Epidermal melanocyte (primary cell): ENCODE data around the gene TIMM13.
"Not testable (repeated sequence)": the region's sequence is repeated elsewhere in the genome, so short reads cannot be mapped to it uniquely, and the experiment has no call there.

Experiments
- DNase-seq: peaks from one replicate; pipeline ENCODE4 v3.0.0; 2011; ENCODE audit warnings: low spot score; ENCODE audit not compliant: insufficient read length

Gene TIMM13

DNA sequence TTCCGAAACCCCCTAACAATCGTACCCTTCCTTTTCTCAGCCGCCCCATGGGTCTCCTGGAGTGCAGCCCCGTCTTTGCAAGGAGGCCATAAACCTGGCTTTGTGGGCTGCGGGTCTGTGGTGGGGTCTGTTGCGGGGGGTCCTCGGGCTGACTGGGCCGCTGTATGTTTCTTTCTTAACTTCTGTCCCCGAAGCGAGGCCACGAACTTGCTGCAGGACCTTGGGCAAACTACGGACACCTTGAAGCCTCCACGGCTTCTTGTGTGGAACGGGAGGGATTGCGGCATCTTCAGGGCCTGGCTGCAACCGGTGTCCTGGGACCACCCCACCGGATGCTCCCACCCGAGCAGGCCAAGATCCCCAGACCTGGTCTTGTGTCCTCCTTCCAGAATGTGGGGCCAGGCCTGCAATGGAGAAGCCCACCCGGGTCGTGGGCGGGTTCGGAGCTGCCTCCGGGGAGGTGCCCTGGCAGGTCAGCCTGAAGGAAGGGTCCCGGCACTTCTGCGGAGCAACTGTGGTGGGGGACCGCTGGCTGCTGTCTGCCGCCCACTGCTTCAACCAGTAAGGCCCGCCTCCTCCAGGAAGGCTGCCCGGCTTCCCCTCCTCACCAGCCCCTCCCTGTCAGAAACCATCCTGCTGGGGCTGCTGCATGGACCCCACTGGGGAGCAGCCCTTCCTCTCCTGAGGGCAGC lies 12.0 kb downstream of the TIMM13 start:
- DNase-seq = peak; percentile 3

DNA sequence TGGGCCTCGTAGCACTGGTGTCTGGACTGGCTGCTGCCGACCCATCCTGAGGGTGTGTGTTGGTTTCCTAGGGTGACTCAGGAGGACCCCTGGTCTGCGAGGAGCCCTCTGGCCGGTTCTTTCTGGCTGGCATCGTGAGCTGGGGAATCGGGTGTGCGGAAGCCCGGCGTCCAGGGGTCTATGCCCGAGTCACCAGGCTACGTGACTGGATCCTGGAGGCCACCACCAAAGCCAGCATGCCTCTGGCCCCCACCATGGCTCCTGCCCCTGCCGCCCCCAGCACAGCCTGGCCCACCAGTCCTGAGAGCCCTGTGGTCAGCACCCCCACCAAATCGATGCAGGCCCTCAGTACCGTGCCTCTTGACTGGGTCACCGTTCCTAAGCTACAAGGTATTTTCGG lies 13.8 kb downstream of the TIMM13 start:
- peak; percentile 8 for DNase-seq

DNA sequence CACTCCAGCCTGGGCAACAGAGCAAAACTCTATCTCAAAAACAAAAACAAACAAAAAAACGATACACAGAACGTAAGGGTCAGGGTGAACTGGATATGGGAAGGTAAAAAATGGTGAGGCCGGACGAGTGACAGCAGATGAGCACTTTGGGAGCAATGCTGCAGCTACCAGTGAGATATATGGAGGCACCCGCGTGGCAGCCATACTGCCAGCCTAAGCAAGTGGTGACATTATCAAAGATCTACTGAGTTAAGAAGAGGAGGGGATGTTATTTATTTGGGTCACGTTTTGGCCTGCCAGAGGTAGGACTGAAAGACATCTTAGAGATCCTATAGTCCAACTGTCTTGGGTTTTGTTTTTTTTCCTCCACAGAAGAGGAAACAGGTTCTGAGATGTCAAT lies 14.2 kb downstream of the TIMM13 start:
- no peak for DNase-seq

DNA sequence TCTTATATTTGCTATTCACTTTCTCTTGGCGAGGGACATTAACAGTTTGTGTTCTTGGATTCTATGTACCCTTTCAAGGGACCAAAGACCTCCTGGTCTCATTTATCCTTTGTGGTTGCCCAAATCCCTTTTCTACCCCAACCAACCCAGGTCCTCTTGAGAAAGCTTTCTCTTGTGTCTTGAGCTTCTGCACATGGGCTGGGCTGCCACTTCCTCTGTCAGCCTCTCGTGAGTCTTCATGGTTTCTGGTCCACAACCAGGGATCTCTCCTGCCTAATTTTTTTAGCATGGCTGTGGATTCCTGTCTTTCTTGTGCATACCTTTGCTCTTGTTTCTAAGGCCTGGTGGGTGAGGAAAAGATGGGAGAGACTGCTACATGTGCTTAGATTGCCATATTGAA lies 14.9 kb downstream of the TIMM13 start:
- no peak for DNase-seq

- DNase-seq = no peak
These were observed 15.7 kb downstream of the TIMM13 start for GRCh38 chr19:2411709-2412108.

DNA sequence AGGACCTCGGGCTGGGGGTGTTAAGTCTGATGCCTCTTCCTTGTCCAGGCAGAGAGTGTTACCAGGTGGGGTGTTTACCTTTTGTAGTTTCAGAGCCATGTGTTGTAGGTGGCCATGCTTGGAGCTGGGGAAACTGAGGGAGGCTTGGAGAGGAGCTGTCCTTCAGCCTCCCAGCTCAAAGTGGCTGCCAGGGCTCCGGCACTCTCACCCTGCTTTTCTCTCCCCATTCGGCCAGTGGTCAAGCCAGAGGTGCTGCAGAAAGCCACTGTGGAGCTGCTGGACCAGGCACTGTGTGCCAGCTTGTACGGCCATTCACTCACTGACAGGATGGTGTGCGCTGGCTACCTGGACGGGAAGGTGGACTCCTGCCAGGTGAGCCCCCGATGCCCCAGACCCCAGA lies 17.4 kb downstream of the TIMM13 start:
- no peak for DNase-seq

DNA sequence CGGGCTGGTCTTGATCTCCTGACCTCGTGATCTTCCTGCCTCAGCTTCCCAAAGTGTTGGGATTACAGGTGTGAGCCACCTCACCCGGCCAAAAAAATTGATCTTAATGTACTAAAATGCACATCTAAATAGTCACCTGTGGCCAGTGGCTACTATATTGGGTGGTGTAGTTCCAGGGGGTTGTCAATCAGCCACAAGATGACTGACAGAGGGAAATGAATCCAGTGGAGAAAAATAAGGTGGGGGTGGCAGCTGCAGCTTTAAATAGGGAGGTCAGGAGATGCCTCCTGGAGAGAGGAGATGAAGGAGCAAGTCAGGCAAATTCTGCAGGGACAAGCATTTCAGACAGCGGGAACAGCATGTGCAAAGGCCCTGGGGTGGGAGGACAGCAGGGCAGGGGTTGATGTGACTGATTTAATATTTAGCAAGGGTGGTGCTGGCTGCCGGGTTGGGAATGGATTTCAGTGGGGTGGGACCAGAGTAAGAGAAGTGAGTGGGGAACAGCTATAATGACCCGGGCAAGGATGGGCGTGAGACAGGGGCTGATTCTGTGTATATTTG lies 18.0 kb downstream of the TIMM13 start:
- DNase-seq = no peak

DNA sequence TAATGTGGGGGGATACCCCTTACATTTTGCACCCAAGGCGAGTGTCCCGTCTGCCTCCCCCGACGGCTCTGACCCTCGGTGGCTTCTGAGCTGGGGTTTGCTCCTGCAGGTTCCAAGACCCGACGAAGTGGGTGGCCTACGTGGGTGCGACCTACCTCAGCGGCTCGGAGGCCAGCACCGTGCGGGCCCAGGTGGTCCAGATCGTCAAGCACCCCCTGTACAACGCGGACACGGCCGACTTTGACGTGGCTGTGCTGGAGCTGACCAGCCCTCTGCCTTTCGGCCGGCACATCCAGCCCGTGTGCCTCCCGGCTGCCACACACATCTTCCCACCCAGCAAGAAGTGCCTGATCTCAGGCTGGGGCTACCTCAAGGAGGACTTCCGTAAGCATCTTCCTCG lies 19.1 kb downstream of the TIMM13 start:
- no peak for DNase-seq

GRCh38 chr19:2399582-2399981 lies 27.8 kb downstream of the TIMM13 start:
- no peak for DNase-seq

- no peak for DNase-seq
These were observed 28.6 kb downstream of the TIMM13 start for GRCh38 chr19:2398735-2399305.

GRCh38 chr19:2397173-2397572 lies 30.2 kb downstream of the TIMM13 start:
- not testable (repeated sequence) for DNase-seq

DNA sequence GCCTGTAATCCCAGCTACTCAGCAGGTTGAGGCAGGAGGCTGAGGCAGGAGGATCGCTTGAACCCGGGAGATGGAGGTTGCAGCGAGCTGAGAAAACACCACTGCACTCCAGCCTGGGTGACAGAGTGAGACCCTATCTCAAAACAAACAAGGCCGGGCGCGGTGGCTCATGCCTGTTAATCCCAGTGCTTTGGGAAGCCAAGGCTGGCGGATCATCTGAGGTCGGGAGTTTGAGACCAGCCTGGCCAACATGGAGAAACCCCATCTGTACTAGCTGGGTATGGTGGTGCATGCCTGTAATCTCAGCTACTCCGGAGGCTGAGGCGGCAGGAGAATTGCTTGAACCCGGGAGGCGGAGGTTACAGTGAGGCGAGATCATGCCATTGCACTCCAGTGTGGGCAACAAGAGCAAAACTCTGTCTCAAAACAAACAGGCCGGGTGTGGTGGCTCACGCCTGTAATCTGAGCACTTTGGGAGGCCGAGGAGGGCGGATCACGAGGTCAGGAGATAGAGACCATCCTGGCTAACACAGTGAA lies 32.0 kb downstream of the TIMM13 start:
- not testable (repeated sequence) for DNase-seq

DNA sequence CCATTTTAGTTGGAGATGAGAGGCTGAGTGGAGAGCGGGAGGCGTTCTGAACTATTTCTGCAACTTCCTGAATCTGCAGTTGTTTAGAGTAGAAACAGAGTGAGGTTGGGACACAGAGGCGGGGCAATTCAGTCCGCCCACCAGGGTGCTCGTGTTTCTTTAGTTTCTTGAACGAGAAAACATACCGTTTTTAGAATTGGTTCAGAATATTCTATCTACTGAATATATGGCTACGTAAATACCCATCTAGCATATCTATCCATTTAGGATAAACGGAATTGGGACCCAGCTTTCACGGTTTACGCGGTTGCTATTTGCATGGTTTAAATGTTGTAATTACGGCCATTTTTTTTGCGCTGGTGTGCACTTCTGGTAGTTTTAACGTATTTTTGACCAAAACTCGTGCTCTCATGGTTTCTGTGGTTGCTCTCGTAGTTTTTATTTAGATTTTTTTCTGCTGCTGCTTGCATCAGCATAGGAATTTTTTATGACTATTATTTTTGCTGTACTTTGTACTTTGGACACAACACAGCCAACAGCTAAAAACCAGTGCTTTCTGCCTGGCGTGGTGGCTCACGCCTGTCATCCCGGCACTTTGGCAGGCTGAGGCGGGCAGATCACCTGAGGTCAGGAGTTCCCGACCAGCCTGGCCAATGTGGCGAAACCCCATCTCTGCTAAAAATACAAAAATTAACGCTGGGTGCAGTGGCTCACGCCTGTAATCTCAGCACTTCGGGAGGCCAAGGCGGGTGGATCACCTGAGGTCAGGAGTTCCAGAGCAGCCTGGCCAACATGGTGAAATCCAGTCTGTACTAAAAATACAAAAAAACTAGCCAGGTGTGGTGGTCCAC lies 32.7 kb downstream of the TIMM13 start:
- DNase-seq = no peak

DNA sequence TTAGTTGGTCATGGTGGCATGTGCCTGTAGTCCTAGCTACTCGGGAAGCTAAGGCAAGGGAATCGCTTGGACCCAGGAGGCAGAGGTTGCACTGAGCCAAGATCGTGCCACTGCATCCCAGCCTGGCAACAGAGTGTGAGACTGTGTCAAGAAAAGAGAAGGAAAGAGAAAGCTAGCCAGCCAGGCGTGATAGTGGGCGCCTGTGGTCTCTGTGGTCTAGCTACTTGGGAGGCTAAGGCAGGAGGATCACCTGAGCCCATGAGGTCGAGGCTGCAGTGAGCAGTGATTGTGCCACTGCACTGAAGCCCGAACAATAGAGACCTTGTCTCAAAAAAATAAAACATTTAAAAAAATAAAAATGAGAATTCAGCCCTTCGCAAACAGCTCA lies 33.3 kb downstream of the TIMM13 start:
- DNase-seq = no peak

GRCh38 chr19:2392899-2393298 lies 34.5 kb downstream of the TIMM13 start:
- not testable (repeated sequence) for DNase-seq

DNA sequence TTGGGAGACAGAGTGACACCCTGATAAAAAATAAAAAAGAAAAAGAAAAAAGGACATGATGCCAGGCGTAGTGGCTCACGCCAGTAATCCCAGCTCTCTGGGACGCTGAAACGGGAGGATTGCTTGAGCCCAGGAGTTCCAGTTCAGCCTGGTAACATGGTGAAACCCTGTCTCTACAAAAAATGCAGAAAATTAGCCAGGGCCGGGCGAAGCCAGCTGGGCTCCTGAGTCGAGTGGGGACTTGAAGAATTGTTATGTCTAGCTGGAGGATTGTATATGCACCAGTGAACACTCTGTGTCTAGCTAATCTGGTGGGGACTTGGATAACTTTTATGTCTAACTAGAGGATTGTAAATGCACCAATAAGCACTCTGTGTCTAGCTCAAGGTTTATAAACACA lies 35.0 kb downstream of the TIMM13 start:
- DNase-seq = no peak

DNA sequence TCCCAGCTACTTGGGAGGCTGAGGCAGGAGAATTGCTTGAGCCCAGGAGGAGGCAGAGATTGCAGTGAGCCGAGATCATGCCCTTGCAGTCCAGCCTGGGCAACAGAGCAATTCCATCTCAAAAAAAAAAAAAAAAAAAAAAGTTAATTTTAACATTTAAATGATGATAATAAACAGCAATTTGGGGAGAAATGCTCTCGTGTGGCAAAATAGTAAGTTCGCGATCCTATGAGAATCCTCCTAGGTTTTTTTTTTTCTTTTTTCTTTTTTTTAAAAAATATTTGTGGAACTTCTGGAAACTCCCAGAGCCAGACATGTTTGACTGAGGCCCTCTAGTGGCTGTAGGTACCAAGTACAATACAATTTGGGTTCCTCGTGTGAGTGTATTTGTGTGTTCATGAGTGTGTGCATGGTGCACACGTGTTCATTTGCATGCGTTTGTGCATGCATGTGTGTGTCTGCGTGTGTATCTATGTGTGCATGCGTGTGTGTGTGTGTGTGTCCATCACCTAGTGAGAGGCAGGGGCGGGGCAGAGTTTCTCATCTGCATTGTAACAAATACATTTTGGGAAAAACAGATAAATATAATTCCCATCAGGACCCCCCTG lies 36.2 kb downstream of the TIMM13 start:
- peak; percentile 78 for DNase-seq

DNA sequence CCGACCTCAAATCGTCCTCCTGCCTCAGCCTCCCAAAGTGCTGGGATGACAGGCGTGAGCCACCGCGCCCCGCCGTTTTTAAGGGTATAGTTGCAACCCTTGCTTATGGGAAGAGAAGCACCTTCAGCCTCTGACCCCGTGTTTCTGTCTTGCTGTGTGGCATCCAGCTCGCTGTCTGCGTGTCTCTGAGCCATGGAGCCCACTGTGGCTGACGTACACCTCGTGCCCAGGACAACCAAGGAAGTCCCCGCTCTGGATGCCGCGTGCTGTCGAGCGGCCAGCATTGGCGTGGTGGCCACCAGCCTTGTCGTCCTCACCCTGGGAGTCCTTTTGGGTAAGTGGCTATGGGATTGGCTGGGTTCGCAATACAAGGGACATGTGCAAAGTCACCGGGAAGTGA lies 37.8 kb downstream of the TIMM13 start:
- no peak for DNase-seq

DNA sequence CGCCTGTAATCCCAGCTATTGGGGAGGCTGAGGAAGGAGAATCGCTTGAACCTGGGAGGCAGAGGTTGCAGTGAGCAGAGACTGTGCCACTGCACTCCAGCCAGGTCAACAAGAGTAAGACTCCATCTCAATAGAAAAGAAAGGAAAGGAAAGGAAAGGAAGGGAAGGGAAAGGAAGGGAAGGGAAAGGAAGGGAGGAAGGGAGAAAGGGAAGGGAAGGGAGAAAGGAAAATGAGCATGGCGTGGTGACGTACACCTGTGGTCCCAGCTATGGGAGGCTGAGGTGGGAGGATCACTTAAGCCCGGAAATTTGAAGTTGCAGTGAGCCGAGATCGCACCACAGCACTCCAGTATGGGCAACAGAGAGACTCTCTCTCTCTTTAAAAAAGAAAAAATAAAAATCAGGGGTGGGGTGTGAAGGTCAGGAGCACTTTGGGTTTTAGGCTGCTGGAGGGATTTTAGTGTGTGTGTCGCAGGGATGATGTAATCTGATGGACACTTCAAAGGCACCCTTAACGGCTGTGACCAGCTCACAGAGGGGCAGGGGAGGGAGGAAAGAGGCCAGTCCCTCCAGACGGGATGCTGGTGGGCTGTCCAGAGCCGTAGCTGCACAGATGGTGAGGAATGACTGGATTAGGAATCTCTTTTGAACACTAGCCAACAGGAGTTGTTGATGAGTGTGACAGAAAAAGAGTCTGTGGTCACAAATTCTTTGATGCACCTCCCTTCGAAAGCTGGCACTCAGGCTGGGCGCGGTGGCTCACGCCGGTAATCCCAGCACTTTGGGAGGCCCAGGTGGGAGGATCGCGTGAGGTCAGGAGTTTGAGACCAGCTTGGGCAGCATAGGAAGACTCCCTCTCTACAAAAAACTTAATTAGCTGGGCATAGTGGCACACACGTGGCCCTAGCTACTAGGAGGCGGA lies 39.8 kb downstream of the TIMM13 start:
- peak; percentile 3 for DNase-seq

DNA sequence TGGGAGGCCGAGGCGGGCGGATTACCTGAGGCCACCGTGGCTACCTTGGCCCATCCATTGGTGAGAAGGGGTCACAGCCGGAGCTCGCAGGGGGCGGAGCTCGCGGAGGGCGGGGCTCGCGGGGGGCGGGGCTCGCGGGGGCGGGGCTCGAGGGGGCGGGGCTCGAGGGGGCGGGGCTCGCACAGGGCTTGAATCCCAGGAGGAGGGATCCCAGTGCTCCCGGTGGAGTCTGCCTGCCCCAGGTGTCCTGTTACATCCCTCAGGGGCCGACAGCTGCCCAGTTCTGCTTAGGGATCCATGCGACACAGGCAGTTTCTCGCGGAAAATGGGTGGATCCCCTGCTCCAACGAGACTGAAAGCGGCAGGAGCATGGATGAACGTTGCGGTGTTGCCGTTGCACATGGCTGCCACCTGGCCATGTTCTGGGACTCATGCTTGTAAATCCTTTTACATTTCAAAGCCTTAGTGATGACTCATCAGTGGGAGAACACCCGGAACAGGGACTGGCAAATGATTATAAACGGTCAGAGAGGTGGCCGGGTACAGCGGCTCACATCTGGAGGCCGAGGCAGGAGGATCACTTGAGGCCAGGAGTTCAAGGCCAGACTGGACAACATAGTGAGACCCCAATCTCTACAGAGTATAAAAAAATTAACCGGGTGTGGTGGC lies 42.2 kb downstream of the TIMM13 start:
- DNase-seq = peak; percentile 45
